Neuron (in vitro differentiated cells): Measurements from ENCODE around the gene PRR11.
A peak's percentile ranks its signal among the peaks of the same experiment; 100 is the strongest.
"Not testable (repeated sequence)": the region's sequence is repeated elsewhere in the genome, so short reads cannot be mapped to it uniquely, and the experiment has no call there.

Source experiments
- H2AFZ ChIP-seq: one replicate; pipeline ENCODE4 v1.6.1; 2013; ENCODE audit warnings: low read depth, mild to moderate bottlenecking, inconsistent platforms, low read length, moderate library complexity
- H3K27me3 ChIP-seq: one replicate; pipeline ENCODE4 v1.6.1; 2013; ENCODE audit warnings: low read length; ENCODE audit not compliant: insufficient read depth
- H3K36me3 ChIP-seq: one replicate; pipeline ENCODE4 v1.6.1; 2013; ENCODE audit warnings: low read length; ENCODE audit not compliant: insufficient read depth
- H3K4me1 ChIP-seq: one replicate; pipeline ENCODE4 v1.6.1; 2013; ENCODE audit warnings: low read length; ENCODE audit not compliant: insufficient read depth
- H3K4me3 ChIP-seq: 2 replicates; pipeline ENCODE4 v1.5.1; 2013; ENCODE audit warnings: mild to moderate bottlenecking, low read length, moderate library complexity
- H3K9me3 ChIP-seq: one replicate; pipeline ENCODE4 v1.6.1; 2013; ENCODE audit warnings: low read length

The PRR11 gene

DNA sequence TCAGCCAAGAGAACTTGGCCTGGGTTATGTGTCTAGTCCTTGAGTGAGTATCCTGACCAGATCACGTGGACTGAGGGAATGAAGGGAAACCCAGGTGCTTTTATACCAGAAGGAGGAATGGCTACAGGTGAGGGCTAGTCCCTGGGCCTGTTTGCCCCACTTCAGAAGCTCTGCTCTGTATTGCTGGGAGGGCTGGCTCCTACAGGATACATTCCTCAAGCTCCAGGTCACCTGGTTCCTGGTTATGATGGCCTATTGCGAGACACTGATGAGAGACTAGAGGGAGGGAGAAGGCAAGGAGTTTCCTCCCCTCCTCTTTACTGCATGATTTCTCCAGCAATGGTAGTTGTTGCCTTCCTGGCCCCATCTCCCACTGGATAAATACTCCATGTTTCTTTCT, 35.3 kb downstream of the PRR11 start:
- Histone ChIP-seq H2AFZ (no peak overlapping the region), H3K27me3 (no peaks in the 10 kb centered on the region), H3K4me3 (no peak overlapping the region), H3K36me3 (peaks cover 68% of the 10 kb centered on the region), H3K4me1 (no peaks in the 10 kb centered on the region), H3K9me3 (no peaks in the 10 kb centered on the region)

DNA sequence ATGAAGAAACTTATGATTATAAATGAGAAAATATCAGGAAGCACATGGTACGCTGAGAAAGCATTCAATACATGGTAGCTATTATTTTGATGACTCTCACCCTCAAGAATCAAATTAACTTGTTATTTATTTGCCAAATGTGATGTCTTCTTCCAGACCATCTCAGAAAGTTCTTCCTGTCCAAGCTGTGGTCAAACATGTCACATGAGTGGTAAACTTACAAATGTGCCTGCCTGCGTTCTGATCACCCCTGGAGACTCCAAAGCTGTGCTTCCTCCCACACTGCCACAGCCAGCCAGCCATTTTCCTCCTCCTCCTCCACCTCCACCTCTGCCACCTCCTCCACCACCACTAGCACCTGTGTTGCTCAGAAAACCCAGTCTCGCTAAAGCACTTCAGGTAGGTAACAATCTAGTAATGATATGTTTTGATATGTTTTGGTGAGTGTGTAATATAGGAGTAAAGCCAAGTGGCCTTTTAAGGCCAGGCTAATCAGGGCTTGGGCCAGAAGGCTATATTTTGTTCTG, 37.9 kb downstream of the PRR11 start:
- H3K27me3 ChIP-seq: no peaks in the 10 kb centered on the region
- no peak overlapping the region for H2AFZ ChIP-seq
- peaks cover 70% of the 10 kb centered on the region for H3K36me3 ChIP-seq
- no peaks in the 10 kb centered on the region for H3K9me3 ChIP-seq
- H3K4me1 ChIP-seq: no peaks in the 10 kb centered on the region
- no peak overlapping the region for H3K4me3 ChIP-seq

DNA sequence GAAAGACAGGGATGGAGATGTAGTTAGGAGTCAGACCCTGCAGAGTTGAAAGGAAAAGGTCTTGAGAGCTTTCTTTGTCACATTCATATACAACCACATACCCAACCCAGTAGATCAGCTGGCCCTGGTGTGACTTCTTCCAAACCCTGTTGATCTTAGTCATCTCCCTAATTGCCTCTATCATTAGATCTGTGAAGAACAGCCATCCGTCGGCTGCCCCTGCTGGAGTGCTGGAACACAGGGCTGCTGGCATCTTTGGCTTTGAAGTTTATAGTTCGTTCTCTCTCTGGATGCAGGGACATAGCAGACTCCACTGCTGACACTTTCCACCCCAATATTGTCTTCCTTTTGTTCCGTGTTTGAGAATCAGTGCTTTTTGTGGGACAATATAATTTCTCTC, 43.9 kb downstream of the PRR11 start:
- Histone ChIP-seq H2AFZ (no peak overlapping the region), H3K27me3 (no peaks in the 10 kb centered on the region), H3K4me3 (no peak overlapping the region), H3K9me3 (no peaks in the 10 kb centered on the region), H3K36me3 (peaks cover 61% of the 10 kb centered on the region), H3K4me1 (no peaks in the 10 kb centered on the region)

DNA sequence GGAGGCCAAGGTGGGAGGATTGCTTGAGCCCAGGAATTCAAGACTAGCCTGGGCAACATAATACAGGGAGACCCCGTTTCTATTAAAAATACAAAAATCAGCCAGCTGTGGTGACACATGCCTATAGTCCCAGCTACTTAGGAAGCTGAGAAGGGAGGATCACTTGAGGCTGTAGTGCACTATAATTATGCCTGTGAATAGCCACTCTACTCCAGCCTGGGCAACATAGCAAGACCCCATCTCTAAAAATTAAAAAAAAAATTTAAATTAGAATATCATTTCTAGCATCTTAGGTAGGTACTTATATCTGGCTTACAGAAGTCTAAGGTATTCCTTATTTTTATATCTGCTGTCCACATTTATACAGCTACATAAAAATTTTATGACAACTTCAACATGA, 46.8 kb downstream of the PRR11 start:
- no peak overlapping the region for H2AFZ ChIP-seq
- H3K4me1 ChIP-seq: no peaks in the 10 kb centered on the region
- H3K36me3 ChIP-seq: peaks cover 40% of the 10 kb centered on the region
- no peak overlapping the region for H3K4me3 ChIP-seq
- no peaks in the 10 kb centered on the region for H3K9me3 ChIP-seq
- H3K27me3 ChIP-seq: no peaks in the 10 kb centered on the region

DNA sequence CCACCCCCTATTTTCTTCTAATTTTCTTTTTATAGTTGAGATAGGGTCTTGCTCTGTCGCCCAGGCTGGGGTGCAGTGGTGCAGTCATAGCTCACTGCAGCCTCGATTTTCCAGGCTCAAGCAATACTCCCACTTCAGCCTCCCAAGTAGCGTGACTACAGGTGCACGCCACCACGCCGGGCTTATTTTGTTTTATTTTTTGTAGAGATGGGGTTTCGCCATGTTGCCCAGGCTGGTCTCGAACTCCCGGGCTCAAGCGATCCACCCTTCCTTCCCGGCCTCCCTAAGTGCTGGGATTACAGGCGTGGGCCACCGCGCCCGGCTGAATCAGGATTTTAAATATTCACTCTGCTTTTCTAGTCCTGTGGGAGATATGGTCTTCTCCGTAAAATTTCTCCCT, 63.8 kb downstream of the PRR11 start:
- no peak overlapping the region for H3K4me3 ChIP-seq
- H3K27me3 ChIP-seq: no peaks in the 10 kb centered on the region
- H3K36me3 ChIP-seq: peaks cover 8% of the 10 kb centered on the region
- H3K9me3 ChIP-seq: no peaks in the 10 kb centered on the region
- peaks cover 8% of the 10 kb centered on the region for H3K4me1 ChIP-seq
- H2AFZ ChIP-seq: peak overlapping the region; percentile 98

DNA sequence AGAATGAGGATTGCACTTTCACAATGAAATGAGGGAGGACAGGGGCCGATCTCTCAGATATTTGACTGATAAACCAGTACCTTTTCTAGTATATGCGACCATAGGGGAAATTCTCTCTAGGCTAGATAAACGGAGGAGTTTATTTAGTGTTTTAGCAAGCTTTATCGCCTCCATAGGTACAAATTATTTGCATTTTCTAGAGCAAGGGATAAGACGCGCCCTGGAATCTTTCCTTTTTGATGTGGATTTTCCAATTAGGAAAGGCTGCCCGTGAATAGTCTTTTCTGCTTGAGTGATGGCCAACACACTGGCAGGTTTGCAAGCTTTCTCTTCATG, 64.4 kb downstream of the PRR11 start:
- Histone ChIP-seq H2AFZ (peak overlapping the region; percentile 98), H3K4me1 (peaks cover 8% of the 10 kb centered on the region), H3K4me3 (peak overlapping the region; percentile 48), H3K36me3 (peaks cover 5% of the 10 kb centered on the region), H3K9me3 (no peaks in the 10 kb centered on the region), H3K27me3 (no peaks in the 10 kb centered on the region)

- Histone ChIP-seq H3K4me3 (peak within 1 kb of the TSS; percentile 69), H3K9me3 (no peaks in the 10 kb centered on the region), H2AFZ (peak within 1 kb of the TSS; percentile 98), H3K36me3 (peaks cover 2% of the 10 kb centered on the region), H3K27me3 (no peaks in the 10 kb centered on the region), H3K4me1 (peaks cover 8% of the 10 kb centered on the region)
Measured at GRCh38 chr17:59220328-59221158, 65.0 kb downstream of the PRR11 start, which contains the start of gene GDPD1. TSS of gene GDPD1 (plus strand) at chr17:59220511. CDS start at chr17:59220610, 99 bp downstream.

DNA sequence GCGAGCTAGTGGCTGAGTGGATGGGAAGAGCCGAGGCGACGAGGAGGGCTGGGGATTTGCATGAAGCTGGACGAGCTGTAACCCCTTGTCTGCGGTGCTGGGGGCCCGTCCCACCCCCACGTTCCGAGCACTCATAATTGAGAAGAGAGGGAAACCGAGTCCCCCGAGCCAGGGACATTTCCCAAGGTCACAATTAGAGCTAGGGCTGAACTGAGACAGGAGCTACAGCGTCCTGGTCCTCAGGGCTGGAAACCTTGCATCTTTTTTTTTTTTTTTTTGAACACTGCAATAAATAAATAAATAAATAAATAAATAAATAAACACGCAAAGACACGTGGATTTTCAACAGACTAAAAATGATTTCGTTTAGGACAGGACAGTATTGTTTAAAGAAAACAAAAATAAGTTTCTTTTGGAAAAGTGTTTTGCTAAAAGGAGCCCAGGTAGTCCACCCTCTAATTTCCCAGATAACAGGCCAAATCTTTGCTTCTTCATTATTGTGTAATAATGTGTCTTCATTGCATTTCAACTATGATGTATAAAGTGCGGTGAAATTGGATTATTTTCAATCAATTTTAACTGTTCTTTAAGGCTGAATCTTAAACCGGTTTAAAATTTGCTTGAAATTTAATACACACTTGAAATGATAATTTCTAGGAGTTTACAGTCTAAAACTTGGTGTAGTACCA, 65.8 kb downstream of the PRR11 start:
- Histone ChIP-seq H3K4me1 (peaks cover 8% of the 10 kb centered on the region), H2AFZ (peak overlapping the region; percentile 89), H3K36me3 (no peaks in the 10 kb centered on the region), H3K27me3 (no peaks in the 10 kb centered on the region), H3K4me3 (peak overlapping the region; percentile 69), H3K9me3 (no peaks in the 10 kb centered on the region)

DNA sequence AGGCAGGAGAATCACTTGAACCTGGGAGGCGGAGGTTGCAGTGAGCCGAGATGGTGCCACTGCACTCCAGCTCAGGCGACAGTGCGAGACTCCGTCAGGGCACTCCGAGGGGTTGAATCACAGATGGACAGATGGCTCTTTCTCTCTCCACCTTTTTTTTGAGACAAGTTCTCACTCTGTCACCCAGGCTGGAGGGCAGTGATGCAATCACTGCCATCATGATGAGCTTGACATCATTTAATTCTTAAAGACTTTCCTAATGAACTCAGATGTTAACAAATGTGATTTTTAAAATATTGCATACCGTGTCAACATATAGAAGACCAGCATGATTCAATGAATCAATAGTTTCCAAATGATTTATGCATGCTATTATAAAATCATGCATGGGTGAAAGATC, 68.3 kb downstream of the PRR11 start:
- Histone ChIP-seq H3K9me3 (no peaks in the 10 kb centered on the region), H2AFZ (no peak overlapping the region), H3K4me3 (no peak overlapping the region), H3K27me3 (no peaks in the 10 kb centered on the region), H3K4me1 (peaks cover 8% of the 10 kb centered on the region), H3K36me3 (no peaks in the 10 kb centered on the region)

DNA sequence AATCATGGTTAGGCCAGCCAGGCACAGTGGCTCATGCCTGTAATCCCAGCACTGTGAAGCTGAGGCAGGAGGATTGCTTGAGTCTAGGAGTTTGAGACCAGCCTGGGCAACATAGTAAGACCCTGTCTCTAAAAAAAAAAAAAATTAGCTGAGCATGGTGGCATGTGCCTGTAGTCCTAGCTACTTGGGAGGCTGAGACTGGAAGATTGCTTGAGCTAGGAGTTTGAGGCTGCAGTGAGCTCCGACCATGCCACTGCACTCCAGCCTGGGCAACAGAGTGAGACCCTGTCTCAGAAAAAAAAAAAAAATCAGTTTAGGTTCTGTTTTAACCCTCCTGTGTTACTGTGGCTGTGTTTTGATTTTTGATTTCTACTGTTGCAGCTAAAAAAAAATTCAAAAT, 73.0 kb downstream of the PRR11 start:
- not testable (repeated sequence) for H3K27me3 ChIP-seq, H2AFZ ChIP-seq, H3K9me3 ChIP-seq, H3K36me3 ChIP-seq, H3K4me3 ChIP-seq, H3K4me1 ChIP-seq

DNA sequence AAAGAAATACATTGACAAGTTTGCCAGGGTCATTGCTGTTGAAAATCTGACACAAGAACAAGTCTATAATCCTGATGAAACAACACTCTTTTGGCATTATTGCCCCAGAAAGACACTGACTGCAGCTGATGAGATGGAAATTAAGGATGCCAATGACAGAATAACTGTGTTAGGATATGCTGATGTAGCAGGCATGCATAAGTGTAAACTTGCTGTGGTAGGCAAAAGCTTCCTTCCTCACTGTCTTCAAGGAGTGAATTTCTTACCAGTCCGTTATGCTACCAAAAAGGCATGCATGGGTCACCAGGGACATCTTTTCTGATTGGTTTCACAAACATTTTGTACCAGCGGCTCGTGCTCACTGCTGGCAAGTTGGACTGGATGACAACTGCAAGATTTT, 75.2 kb downstream of the PRR11 start:
- no peaks in the 10 kb centered on the region for H3K36me3 ChIP-seq
- no peaks in the 10 kb centered on the region for H3K9me3 ChIP-seq
- no peak overlapping the region for H3K4me3 ChIP-seq
- H3K4me1 ChIP-seq: no peaks in the 10 kb centered on the region
- no peak overlapping the region for H2AFZ ChIP-seq
- no peaks in the 10 kb centered on the region for H3K27me3 ChIP-seq

DNA sequence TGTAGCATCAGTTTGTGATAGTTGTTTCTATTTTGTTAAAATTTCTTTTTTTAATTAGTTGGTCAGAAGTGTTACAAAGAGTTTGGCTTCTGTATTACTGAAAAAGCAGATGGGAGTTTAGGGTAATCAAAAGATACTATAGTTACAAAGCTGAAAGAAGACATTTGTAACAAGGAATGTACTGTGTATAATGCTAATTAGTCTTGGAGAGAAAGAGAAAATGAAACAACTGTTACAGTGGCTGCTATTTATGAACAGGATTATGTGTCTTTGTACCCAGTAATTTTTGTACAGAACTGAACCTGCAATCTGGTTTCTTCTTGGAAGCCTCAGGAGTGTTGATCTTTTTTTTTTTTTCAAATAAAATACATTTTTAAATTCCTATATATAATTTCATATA, 79.1 kb downstream of the PRR11 start:
- no peak overlapping the region for H3K4me3 ChIP-seq
- no peaks in the 10 kb centered on the region for H3K9me3 ChIP-seq
- no peaks in the 10 kb centered on the region for H3K27me3 ChIP-seq
- H2AFZ ChIP-seq: no peak overlapping the region
- no peaks in the 10 kb centered on the region for H3K36me3 ChIP-seq
- H3K4me1 ChIP-seq: no peaks in the 10 kb centered on the region

GRCh38 chr17:59238906-59239305, 83.4 kb downstream of the PRR11 start:
- no peaks in the 10 kb centered on the region for H3K36me3 ChIP-seq
- no peaks in the 10 kb centered on the region for H3K9me3 ChIP-seq
- no peaks in the 10 kb centered on the region for H3K4me1 ChIP-seq
- H3K27me3 ChIP-seq: no peaks in the 10 kb centered on the region
- no peak overlapping the region for H2AFZ ChIP-seq
- no peak overlapping the region for H3K4me3 ChIP-seq
